ENCODE results near the gene CEP295NL.

CEP295NL gene

DNA sequence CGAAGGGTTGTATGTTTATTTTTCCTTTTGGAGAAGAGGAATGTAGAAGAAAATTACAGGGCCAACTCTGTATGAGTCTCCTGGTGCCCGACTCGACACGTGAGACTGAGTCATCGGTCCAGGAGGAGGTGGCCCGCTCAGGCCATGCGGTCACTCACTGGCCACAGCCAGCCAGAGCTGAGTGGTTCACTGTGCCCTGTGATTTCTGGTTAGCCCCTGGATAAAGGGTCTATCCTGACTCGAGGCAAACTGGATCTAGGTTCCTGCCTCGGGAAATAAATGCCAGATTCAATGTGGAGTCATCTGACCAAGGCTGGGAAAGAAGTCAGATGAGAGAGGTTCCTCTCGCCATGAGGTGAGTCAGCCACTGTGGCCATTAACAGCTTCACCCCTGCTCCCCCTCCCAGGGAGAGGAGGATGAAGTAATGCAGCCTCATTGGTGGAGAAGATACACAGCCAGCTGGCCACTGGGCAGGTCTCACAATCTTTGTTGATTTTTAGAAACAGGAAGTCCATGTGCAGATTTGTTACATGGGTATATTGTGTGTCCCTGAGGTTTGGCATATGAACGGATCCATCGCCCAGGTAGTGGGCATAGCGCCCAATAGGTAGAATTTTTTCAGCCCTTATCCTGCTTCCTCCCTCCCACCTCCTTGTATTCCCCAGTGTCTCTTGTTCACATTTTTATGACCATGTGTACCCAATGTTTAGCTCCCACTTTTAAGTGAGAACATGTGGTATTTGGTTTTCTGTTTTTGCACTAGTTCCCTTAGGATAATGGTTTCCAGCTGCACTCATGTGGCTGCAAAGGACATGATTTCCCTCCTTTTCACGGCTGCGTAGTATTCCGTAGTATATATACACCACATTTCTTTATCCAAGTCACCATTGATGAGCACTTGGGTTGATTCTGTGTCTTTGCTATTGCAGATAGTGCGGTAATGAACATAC is 40.7 kb downstream of the CEP295NL start:
- DNase-seq, result peak; percentile 67

DNA sequence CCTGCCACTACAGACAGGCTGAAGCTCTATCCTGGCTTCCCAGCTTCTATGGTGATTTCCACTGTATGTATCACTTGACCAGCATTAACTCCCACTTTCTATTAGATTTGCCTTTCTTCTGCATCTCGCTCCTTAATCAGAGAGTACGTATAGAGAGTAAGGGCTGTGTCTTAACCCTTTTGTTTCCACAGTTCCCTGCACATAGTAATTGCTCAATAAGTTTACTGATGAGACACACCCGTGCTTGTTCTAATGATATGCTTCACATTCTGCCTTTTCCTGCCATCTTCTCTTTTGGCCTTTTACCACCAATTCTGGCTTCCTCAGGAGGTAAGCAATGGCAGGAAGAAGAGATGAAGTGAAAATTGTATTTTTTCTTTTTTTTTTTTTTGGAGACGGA is 41.8 kb downstream of the CEP295NL start:
- DNase-seq, result no peak

DNA sequence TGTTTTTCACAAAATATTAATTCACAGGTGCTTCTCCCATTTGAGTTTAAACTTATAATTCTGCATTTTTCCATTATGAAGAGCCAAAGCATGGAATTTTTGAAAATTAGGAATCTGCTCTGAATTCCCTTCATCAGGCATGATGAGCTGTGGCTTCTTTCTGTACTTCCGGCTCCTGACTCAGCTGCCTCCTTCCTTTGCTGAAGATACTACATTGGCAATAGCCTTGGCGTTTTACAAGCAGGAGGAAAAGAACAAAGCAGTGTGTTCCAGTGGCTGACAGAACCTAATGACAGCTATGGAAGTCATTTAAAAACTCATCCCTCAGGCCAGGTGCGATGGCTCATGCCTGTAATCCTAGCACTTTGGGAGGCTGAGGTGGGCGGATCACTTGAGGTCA is 44.0 kb downstream of the CEP295NL start:
- no peak for DNase-seq

DNA sequence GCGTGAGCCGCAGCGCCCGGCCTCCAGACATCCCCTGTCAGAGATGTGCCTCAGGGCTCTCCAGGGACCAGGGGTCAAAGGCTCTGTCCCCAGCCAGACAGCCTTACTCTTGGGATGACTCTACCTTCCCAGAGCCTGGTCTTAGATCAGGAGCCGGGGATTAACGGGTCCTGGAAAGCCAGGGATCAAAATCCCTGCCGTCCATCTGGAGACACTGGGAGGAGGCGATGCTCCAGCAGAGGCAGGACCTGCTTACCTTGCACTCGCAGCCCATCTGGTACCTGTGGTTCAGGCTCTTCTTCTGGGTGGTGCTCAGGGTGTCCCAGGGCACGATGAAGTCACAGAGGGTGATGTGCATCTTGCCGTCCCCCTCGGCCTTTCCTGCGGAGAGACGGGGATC is 45.7 kb downstream of the CEP295NL start:
- no peak for DNase-seq

DNA sequence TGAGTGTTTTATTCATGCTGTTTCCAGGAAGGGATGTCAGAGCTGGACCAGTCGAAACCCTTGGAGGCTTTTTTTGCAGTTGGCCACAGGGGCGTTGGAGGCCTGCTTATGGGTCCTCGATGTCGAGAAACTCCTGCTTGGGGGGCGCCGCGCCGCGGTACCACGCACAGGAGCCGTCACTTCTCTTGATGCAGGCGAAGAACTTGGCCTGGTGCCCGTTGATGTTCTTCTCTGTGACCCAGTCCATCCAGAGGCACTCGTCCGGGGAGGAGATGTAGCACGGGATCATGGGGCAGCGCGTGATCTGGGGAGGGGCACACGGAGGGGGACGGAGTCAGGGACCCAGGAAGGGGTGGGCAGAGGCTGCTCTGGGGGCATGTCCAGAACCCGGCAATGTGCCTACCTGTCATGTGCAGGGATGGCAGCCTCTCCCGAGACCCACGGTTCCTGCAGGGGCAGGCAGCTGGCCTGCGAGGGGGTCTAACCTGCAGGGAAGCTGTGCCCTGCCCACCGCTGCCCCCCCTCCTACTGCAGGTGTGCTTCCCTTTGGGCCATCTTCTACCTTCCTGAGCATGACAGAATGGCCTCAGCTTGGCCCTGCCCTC is 47.3 kb downstream of the CEP295NL start:
- no peak for DNase-seq

DNA sequence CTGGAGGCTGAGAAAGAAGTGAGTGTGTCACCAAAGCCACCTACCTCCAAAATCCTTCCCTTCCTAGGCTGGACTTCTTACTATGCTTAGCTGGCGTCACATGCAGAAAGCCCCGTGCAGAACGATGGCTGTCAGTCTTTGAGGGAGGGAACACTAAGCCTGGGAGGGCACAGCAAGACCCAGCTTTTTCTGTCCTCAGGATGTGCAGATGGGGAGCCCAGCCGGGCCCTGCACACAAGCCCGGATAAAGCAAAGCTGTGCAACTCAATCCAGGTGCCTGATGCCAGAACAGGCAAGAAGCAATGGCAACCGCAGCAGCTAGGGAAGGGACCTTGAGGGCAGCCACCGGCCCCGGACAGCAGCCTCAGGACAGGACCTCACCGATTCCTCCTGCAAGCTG is 48.5 kb downstream of the CEP295NL start:
- DNase-seq, result no peak

DNA sequence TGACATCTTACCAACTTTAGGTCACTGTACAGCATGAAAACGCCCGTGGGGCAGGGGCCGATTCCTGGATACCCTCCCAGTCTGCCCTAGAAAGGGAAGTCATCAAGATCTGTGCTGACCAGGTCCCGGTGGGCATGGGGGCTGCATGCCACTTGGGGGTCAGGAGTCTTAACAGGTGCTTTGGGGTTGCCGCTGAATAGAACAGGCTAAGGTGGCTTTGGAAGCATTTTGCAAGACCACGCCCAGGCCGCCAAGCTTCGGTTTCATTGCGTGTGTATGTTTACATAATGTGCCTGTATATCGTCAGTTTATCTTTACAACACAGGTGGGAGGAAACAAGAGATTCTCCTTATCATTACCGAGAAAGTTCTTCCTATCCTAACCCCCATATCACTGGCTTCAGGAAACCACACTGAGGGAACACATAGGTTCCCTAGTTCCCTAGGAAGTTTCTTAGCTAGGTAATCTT is 49.0 kb downstream of the CEP295NL start:
- DNase-seq, result no peak

DNA sequence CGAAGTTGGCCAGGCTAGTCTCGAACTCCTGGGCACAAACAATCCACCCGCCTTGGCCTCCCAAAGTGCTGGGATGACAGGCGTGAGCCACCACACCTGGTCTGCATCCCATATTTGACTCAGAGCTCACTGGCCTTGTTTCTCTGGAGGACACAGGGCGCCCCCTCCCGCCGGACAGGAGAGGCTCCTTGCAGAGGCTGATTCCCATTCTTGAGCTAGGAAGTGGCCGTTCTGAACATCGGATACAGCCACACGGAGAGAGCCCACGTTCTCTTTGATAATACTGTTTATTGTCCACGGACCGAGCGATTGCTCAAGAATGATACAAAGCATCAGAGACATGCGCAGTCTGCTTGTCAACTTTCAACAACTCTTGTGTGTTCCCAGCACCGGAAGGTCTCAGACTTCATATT is 50.3 kb downstream of the CEP295NL start:
- DNase-seq, result no peak

DNA sequence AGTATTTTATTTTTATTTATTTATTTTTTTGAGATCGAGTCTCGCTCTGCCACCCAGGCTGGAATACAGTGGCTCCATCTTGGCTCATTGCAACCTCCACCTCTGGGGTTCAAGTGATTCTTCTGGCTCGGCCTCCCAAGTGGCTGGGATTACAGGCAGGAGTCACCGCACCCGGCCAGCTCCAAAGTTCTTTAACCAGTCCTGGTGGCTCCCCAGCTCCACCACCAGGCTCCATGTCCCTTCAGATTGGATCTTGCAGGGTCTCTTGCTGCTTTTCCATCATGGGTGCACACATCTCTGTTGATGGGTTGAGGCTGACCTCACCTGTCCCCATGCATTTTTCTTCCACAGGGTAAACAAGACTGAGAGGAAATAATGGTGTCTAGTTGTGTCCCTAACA is 54.0 kb downstream of the CEP295NL start:
- no peak for DNase-seq

DNA sequence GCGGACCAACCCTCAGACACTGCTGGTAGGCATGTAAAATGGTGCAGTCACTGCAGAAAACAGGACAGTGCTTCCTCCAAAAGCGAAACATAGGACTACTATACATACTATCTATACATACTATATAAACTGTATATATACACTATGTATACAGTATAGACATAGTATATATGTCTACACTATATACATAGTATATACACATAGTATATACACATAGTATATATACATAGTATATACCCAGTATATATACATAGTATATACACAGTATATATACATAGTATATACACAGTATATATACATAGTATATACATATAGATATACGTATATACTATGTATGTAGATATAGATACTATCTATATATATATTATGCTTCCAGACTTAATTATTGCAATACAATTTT is 55.9 kb downstream of the CEP295NL start:
- no peak for DNase-seq

DNA sequence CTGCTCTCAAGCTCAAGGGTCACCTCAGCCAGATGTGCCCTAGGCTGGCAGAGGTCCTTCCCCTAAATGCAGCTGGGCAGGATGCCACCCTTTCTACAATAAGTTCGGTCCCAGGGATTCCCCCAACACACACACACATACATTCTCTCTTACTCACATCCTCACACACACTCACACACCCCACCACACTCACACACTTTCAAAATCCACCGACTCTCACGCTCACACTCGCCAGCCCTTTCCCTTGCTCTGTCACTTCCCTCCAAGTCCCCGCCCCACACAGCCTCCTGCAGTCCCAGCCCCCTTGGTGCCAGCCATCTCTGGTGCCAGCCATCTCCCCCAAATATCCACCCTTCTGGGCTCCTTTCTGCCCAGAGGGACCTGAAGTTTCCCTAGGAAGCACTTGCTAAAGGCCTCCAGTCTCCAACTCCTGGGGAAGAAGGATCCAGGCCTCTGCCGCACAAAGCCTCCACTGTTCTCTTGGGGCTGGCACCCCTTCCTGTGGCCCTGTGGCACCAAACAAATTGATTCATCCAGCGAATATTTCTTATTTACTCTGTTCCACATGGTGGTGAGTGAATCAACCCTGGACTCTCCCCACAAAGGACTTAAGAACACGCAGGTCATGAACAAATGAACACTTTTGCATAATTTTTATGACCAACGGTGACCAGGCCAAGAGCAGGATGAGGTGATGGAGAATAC is 58.5 kb downstream of the CEP295NL start:
- no peak for DNase-seq

DNA sequence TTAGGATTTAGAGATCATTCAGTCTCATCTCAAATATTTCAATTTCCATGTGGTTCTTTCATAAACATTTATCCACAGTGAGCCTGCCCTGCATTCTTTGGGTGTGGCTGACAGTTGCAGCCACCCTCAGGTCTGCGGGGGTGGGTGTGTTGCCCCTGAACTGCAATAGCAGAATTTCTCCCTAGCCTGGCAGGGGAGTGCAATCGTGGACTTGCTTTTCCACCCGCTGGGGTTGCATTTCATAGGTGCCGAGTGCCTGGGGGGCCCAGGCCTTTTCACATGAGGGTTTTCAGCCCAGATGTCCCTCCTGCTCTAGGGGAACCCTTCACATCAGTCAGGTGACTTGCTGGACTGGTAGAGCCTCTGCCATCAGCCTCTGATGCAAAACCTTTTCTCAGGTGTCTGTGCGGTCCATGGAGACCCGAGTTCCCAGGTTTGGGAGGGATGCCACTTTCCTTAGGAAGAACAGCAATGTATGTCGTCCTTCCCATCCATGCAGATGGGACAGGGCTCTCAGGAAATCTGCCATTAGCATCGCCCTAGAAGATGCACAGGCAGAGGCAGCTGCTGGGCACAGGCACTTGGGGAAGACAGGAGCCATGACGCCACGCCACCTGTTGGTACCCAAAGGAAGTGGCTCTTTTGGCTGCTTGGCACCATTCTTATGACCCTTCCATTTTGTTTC is 60.0 kb downstream of the CEP295NL start:
- peak; percentile 79 for DNase-seq

DNA sequence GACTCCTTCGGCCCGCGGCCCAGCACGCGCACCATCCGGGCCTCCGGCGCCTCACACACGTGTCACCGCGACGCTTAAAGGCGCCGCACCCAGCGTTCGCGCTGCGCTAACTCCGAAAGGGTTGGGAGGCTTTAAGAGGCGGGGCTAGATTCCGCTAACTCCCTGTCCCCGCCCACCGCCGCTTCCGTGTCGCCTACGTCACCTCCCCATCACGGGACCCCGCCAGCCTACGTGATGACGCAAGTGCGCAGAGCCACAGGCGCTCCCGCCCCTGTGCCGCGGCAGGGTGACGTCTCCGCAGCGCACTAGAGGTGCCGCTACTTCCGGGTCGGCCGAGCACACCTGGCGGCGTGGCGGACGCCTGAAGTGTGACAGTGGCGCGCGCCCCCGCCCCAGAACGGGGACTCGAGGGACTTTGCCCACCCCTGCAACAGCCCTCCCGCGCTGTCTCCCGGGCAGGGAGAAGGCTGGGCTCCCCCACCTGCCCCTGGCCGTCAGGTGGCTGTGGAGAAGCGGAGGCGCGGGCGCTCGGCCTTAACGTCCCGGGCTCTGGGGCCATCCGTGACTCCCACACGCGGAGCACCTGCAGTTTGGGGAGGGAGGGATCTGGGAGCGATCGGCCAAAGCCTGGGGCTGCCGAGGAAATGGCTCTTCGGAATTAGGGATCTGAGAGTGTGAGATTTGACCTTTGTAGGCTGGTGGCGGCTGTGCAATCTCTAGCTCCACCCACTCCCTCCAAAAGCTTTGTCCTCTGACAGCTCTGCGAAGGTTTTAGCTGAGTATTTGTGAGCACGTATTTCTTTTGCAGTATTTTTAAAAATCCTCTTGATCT is 62.0 kb downstream of the CEP295NL start, which contains the start of gene USP36:
USP36 (minus strand) TSS at position 35 of the 832 bp plus-strand sequence. CDS start 4,451 bp downstream, outside the sequence.
- peak; percentile 100 for DNase-seq
